GM18907 (cell line): ENCODE measurements around the gene FOXD4L3.
"Not testable (repeated sequence)": the region's sequence is repeated elsewhere in the genome, so short reads cannot be mapped to it uniquely, and the experiment has no call there.

Source experiments
- ATAC-seq: cut with Tn5 transposase; IDR thresholded peaks from one replicate; pipeline ENCODE4 v1.9.1; 2021; ENCODE audit warnings: mild to moderate bottlenecking, moderate library complexity; ENCODE audit not compliant: unreplicated experiment

Gene FOXD4L3

DNA sequence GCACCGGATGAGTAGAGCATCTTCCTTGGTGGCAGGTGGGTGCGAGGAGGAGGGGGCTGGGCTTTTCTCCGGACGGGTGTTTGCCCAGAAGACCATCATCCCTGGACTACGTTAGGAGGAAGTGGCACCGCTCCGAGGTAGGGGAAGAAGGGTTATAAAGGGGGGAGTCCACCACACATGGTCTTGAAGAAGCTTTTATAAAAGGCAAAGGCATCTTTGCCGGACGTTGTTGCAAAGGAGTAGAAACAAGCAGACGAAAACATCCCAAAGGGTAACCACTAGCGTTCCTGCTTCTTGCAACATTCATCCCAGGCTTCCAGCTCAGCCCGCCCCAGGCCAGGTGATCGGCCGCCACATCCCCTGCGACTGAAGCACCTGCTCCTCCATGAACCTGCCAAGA lies at the start of gene FOXD4L3:
FOXD4L3 (plus strand) TSS at position 301 of the 400 bp plus-strand sequence; CDS start at position 386, 85 bp downstream.
- not testable (repeated sequence) for ATAC-seq

GRCh38 chr9:68281041-68281440 lies 21.6 kb upstream of the FOXD4L3 start:
- ATAC-seq = not testable (repeated sequence)

GRCh38 chr9:68303771-68304170 lies 1.1 kb downstream of the FOXD4L3 start:
- not testable (repeated sequence) for ATAC-seq

GRCh38 chr9:68304212-68304611 lies 1.5 kb downstream of the FOXD4L3 start:
- not testable (repeated sequence) for ATAC-seq

GRCh38 chr9:68304777-68305176 lies 2.1 kb downstream of the FOXD4L3 start:
- ATAC-seq = not testable (repeated sequence)

DNA sequence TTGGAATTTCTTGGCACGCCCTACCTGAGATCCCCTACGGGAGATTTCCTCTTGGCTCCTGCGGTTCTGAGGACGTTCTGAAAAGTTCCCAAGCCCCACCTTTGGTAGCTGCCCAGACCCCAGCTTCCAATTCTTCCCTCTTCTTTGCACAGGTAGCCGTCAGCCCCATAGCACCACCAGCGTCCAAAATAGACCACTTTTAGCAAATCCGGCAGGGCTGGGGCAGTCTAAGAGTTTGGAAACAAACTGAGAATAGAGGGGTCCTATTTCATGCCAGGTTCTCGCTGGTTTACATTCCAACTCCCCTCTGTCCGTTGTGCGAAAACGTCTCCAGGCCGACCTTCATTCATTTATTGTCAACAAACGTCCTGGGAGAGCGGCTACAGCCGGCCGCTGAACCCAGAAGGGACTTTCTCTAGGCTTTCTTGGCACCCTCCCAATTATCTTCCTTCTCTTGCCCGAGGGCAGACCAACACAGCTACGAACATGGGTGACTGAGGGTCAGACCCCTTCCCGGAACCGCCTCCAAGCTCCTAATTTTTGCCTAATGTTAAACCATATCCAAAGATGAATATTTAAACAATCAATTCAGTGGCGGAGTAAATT lies 3.1 kb downstream of the FOXD4L3 start:
- ATAC-seq = not testable (repeated sequence)

DNA sequence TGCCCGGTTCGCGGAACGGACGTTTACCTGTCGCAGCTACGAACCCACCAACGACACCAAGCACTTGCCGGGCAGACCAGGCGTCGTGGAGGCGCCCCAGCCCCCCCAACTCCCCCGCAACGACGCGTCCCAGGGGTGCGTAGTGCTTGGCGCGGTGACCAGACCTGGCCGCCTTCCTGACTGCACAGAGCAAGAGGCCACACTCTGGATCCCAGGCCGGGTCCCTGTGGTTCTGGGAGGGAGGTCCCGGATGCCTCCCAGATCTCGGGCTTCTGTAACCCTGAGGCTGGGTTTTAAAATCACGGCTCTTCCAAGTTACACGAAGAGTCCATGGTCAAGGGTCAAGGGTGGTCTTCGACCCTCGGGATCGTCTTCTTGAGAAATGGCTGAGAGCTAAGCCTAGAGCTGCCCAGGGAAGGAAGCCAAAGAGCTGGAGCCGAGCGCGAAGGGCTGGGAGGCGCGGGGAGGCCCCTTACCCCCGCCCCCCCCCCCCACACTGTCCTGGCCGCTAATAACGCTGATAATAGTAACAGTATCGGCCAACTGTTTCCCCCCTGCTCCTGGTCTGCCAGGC lies 3.8 kb downstream of the FOXD4L3 start:
- ATAC-seq = not testable (repeated sequence)

- ATAC-seq = not testable (repeated sequence)
Measured at GRCh38 chr9:68307127-68307526, 4.5 kb downstream of the FOXD4L3 start.

- not testable (repeated sequence) for ATAC-seq
Measured at GRCh38 chr9:68307654-68308053, 5.0 kb downstream of the FOXD4L3 start.

GRCh38 chr9:68311208-68311607 lies 8.5 kb downstream of the FOXD4L3 start:
- ATAC-seq = not testable (repeated sequence)

GRCh38 chr9:68318209-68318608 lies 15.5 kb downstream of the FOXD4L3 start:
- ATAC-seq = not testable (repeated sequence)

DNA sequence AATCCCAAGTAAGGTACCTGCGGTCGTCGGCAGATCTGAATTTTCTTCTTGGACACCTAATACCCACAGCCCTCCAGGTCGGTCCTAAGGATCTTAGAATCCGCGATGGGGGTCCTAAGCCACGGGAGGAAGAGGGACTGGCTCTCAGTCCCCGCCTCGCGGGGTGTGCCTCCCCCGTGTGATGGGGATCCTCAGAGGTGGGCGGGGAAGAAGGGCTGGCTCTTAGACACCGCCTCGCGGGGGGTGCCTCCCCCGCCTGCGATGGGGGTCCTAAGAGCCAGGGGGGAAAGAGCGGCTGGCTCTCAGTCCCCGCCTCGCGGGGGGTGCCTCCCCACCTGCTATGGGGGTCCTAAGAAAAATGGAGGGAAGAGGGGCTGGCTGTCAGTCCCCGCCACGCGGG lies 21.1 kb downstream of the FOXD4L3 start:
- ATAC-seq = not testable (repeated sequence)

- ATAC-seq = not testable (repeated sequence)
Measured at GRCh38 chr9:68324518-68324917, 21.9 kb downstream of the FOXD4L3 start.

DNA sequence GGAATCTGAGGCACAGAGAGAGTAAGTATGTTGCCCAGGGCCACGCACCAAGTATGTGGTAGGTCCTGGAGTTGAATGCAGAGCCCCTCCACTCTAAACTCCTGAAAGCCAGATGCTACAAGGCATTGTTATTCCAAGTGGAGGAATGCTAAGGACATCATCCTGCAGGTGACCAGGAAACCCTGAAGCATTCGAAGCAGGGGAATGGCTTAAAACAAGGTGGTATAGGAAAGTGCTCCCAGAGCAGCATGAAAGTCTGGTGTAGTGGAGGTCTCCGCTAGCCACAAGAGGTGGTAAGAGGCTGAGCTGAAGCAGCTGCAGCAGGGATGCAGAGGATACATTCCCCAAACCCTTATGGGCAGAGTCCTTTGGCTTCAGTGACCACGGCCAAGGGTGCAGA lies 26.4 kb downstream of the FOXD4L3 start:
- not testable (repeated sequence) for ATAC-seq

DNA sequence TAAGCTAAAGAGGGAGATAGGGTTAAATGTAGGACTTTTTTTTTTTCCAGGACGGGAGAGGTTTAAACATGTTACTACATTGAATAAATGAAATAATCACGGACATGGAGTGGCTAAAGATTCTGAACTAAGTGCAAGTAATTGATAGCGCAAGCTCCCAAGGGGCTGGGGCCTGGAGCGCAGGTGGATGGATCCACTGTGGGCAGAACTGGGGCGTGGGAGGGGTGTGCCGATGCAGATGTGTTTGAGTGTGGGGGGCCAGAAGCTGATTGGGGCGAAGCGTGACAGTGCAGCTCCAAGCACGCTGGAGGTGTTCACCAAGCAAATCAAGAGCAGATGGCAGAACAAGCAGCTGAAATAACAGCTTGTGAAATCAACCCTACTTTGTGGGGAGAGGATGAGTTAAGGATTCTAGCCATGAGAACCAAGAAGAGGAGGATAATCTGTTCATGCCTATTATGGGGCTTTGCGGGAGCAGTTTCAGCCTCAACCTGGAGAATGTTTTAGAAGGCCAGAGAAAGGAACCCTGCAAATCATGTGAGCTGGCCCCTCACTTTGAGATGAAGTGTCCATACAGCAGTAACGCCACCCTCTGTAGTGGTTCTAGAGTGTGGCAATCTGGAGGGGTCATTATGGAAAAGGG lies 28.0 kb downstream of the FOXD4L3 start:
- not testable (repeated sequence) for ATAC-seq

GRCh38 chr9:68332122-68332521 lies 29.5 kb downstream of the FOXD4L3 start:
- ATAC-seq = not testable (repeated sequence)

GRCh38 chr9:68335935-68336334 lies 33.3 kb downstream of the FOXD4L3 start:
- not testable (repeated sequence) for ATAC-seq

- ATAC-seq = not testable (repeated sequence)
Measured at GRCh38 chr9:68336639-68337339, 34.1 kb downstream of the FOXD4L3 start.

DNA sequence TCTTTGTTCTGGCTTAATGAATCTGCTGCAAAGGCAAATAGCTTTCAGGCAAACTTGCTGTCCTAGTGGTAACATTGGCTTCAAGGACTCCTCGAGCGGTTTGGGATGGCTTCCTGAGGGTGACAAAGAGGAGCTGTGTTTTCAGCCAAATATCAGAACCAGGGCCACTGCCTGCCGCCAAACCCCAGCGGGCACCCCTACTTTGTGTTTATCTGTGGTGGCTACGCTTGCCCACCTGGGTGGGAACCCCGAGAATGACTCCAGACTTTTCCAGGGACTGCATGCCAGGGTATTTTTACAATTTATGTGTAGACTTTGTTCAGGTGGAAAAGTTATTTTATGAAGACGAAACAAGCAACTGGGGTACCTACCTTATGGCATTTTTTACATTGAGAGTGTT lies 35.3 kb downstream of the FOXD4L3 start:
- ATAC-seq = not testable (repeated sequence)

DNA sequence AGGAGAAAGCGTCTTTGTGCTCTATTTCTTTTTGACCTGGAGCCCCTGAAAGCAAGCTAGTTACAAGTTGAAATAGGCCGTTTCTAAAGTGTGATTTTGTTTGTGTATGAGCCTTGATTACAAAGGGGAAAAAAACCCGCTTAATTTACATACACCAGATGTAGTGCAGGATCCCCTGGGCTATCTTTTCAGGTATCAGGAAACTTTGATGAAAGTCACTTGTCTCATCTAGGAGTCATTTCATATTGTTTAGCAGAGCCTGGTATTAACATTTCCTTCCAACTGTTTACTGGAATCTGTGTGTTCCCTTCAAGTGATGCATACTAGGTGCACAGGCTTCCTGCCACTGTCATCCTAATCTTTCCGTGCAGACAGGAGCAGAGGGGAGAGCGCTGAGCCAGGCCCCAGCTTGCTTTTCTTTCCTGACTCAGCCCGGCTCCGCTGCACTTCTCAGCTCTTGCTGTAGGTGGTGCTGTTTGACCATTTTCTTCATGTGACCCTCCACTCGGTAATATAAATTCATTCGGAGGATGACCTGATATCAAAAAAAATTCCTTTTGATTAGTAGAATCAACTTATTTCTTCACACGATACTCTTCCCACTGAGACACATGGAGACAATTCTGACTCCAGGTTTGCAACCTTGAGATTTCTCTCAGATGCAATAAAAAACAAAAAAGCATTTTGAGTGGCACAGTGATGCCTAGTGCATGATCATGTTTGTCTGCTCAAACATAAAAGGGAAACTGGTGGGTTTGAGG lies 39.8 kb downstream of the FOXD4L3 start:
- peak; percentile 91 for ATAC-seq

DNA sequence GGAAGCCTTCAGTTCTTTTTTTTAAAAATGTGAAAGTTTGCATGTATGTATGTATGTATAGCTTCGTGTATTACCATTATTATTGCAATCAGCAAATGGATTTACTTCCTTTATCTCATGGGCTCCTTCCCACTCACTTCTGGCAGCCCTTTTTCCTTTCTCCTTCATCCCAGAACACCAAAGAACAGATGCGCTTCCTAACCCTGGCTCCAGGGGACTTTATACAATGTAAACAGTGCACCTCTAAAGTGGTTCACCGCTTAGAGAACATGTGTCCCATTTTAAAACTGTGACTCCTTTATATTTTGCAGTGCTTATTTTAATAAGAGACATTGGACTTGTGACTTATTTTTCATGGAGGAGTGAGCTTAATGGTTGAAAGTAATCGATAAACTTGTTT lies 40.6 kb downstream of the FOXD4L3 start:
- ATAC-seq = not testable (repeated sequence)
